Immature natural killer cell (primary cell): ENCODE data around the gene SLC25A26. TPM values are rescaled to one million over a fixed set of nuclear protein-coding genes. Genes with fewer than 3 reads are reported as not detected.

Source experiments
- DNase-seq, 3 donors: peaks; one replicate each; pipeline ENCODE4 v3.0.0; 2022; ENCODE audit warnings: mixed read lengths in 1 of 3
- H3K27ac Mint-ChIP-seq, 6 donors: one replicate each; pipeline ENCODE4 v1.8.0; 2020; ENCODE audit warnings: mixed read lengths in 6 of 6, mild to moderate bottlenecking in 5 of 6, inconsistent platforms in 4 of 6, moderate library complexity in 3 of 6
- H3K27me3 Mint-ChIP-seq, 3 donors: one replicate each; pipeline ENCODE4 v1.8.0; 2020 to 2021; ENCODE audit warnings: low read depth in 3 of 3, mild to moderate bottlenecking in 3 of 3, mixed read lengths in 3 of 3, moderate library complexity in 3 of 3, inconsistent platforms in 1 of 3
- H3K36me3 Mint-ChIP-seq, 3 donors: one replicate each; pipeline ENCODE4 v1.8.0; 2020; ENCODE audit warnings: mixed read lengths in 3 of 3, inconsistent platforms in 2 of 3, mild to moderate bottlenecking in 2 of 3
- H3K4me1 Mint-ChIP-seq, 2 donors: one replicate each; pipeline ENCODE4 v1.8.0; 2020; ENCODE audit warnings: inconsistent platforms in 2 of 2, mild to moderate bottlenecking in 2 of 2, mixed read lengths in 2 of 2, moderate library complexity in 1 of 2
- H3K4me3 Mint-ChIP-seq, 5 donors: one replicate each; pipeline ENCODE4 v1.8.0; 2020; ENCODE audit warnings: mild to moderate bottlenecking in 5 of 5, mixed read lengths in 5 of 5, inconsistent platforms in 3 of 5, moderate library complexity in 3 of 5
- H3K9me3 Mint-ChIP-seq, 6 donors: one replicate each; pipeline ENCODE4 v1.8.0; 2020; ENCODE audit warnings: mild to moderate bottlenecking in 6 of 6, mixed read lengths in 6 of 6, inconsistent platforms in 4 of 6, moderate library complexity in 3 of 6
- polyA plus RNA-seq, 3 donors: library from polyadenylated mRNA; unstranded; fragments of 300-500 nt; fragmentation: Illumina TruSeq; gene quantifications; one replicate each; pipeline ENCODE4 v1.2.3, GENCODE V29; 2021

Gene SLC25A26
- polyA plus RNA-seq, 3 donors from 2014 or later = 27.1 to 52.3 (median 43.3) TPM

DNA sequence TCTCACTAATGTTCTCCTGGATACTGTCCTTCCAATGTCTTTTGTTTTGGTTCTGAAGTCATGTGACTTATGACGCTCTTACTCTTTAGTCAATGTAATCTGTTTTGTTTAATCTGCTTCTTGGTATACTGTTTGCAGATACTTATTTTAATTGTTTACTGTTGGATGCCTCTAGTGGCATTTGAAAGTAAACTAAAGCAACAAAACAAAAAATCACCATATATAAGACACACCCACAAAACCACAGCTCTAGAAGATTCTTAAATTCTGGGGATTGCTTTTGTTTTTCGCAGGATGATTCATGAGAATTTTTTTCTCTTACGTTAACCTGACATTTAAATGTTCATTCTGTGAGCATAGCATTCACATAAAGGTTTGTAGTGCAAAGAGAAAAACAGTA, 16.8 kb downstream of the SLC25A26 start:
- H3K27me3 Mint-ChIP-seq = no peaks in the 10 kb centered on the region
- no peak overlapping the region for H3K27ac Mint-ChIP-seq
- no peaks in the 10 kb centered on the region for H3K9me3 Mint-ChIP-seq
- no peak overlapping the region for H3K4me3 Mint-ChIP-seq
- no peak for DNase-seq
- peaks cover 9 to 29% of the 10 kb centered on the region in 2 donors for H3K4me1 Mint-ChIP-seq
- peaks cover 20 to 25% (median 20%) of the 10 kb centered on the region in 3 donors for H3K36me3 Mint-ChIP-seq

DNA sequence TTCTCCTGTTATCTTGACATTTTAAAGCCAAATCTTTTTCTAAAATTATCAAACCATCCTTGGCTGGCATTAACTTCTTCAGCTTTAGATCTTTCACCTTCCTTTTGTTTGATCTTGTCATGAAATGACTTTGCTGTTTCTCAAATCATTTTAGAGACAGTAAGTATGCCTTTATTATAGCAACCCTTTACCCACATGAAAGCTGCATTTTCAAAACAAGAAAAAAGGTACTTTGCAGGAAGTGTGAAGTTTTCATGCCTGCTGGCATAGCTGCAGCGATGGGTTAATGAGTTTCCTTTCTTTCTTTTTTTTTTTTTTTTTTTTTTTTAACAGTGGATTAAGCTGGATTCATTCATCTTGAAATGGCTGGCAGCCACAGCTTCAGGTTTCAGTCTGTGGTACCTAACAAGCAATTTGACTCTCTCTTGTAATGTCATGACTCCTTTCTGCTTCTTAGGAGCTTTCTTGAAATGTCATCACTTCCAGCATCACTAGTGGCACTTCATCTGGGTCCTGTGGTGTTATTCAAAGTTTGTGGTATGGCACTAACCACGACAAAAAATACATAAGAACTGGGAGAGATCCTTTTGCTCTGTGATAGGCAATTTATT, 18.8 kb downstream of the SLC25A26 start:
- Mint-ChIP-seq H3K36me3 (peaks cover 27 to 36% (median 32%) of the 10 kb centered on the region in 3 donors), H3K4me1 (peaks cover 12 to 38% of the 10 kb centered on the region in 2 donors), H3K27me3 (no peaks in the 10 kb centered on the region), H3K27ac (peak overlapping the region in 1 of 6 donors; percentile 3), H3K4me3 (no peak overlapping the region), H3K9me3 (no peaks in the 10 kb centered on the region)
- no peak for DNase-seq

DNA sequence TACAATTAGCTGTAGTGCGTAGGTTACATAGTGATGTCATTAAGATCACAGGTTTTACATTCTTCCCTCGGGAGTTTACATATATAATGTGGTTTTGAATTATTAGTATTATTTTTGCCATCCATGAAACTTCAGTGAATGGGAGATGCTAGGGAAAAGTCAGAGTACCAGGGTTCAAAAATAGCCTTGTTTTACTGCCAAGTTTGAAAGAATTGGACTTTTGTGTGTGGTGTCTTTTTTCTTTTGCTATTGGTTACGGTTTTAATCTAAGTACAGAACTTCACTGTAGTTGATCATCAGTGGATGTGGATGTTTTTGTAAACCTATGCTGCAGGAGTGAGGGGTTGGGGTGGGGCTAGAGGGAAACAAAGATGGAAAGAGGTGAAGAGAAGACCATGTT, 20.7 kb downstream of the SLC25A26 start:
- Mint-ChIP-seq H3K27ac (peak overlapping the region in 2 of 6 donors; percentile 36 to 64), H3K9me3 (no peaks in the 10 kb centered on the region), H3K27me3 (no peaks in the 10 kb centered on the region), H3K4me3 (no peak overlapping the region), H3K36me3 (peaks cover 34 to 49% (median 36%) of the 10 kb centered on the region in 3 donors), H3K4me1 (peaks cover 12 to 38% of the 10 kb centered on the region in 2 donors)
- DNase-seq = no peak

- Mint-ChIP-seq H3K36me3 (peaks cover 29 to 46% (median 31%) of the 10 kb centered on the region in 3 donors), H3K4me1 (peaks cover 10 to 31% of the 10 kb centered on the region in 2 donors), H3K27me3 (no peaks in the 10 kb centered on the region), H3K27ac (peak overlapping the region in 1 of 6 donors; percentile 55), H3K4me3 (peak overlapping the region in 1 of 5 donors; percentile 3), H3K9me3 (no peaks in the 10 kb centered on the region)
- DNase-seq = no peak
Observed at GRCh38 chr3:66242788-66243464, 22.1 kb downstream of the SLC25A26 start.

DNA sequence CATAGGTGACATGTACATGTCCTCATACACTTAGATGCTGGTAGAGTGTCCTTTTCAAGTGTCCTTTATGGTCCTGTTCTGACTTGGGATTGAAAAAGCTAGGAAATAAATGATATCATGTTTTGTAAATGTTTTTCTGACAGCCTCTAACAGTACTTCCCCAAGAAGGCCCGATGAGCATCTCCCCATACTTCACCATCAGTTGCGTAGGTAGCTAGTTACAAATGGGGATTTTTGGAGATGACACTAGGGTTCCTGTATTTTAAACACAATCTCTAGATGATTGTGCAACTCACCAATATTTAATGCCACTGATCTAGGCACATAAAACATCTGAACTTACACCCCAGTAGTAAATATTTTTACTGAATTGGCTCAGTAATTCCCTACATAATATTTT, 27.8 kb downstream of the SLC25A26 start:
- H3K27me3 Mint-ChIP-seq = peaks cover 0 to 1% (median 0%) of the 10 kb centered on the region in 3 donors
- no peak for DNase-seq
- H3K27ac Mint-ChIP-seq = no peak overlapping the region
- H3K4me1 Mint-ChIP-seq = no peaks in the 10 kb centered on the region
- no peak overlapping the region for H3K4me3 Mint-ChIP-seq
- H3K9me3 Mint-ChIP-seq = no peaks in the 10 kb centered on the region
- H3K36me3 Mint-ChIP-seq = peaks cover 19 to 36% (median 20%) of the 10 kb centered on the region in 3 donors

DNA sequence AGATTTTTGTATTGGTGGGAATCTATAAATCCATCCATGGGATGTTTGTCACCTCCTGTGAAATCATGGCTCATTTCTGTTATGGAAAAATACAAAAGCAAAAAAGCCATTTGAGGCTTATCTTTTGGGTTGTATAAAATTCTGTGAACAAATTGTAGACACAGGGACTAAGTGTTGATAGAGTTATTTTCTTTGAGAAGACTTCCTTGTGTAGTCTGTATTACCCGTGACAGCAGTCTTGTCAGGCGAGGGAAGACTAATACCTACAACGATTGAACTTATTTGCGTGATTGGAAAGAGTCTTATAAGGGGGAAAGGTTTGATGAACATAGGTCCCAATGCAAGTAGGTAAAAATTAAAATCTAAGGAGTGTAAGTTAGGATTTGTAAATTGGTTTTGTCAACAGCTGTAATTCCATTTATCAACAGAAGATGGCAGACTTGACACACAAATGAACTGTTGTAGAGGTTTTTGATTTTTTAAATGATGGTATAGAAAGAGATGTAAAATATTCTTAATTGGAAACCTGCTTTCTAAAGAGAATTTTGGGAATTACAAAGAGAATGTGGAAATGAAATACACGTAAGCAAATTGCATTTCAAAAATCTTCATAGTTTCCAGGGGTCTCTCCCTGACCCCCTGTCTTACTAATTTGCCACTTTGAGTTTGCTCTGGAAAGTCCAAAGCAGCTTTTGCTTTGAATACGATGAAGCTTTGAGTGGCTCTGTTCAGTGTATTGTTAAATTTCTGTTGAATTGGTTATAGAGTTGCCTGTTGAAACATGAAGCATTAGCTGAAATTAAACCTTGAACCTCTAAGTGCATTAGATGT, 33.2 kb downstream of the SLC25A26 start:
- no peak overlapping the region for H3K27ac Mint-ChIP-seq
- H3K4me1 Mint-ChIP-seq = peaks cover 0 to 2% of the 10 kb centered on the region in 2 donors
- peaks cover 5 to 15% (median 8%) of the 10 kb centered on the region in 3 donors for H3K36me3 Mint-ChIP-seq
- DNase-seq = peak; percentile 22 to 45 (median 26)
- H3K4me3 Mint-ChIP-seq = no peak overlapping the region
- no peaks in the 10 kb centered on the region for H3K9me3 Mint-ChIP-seq
- peaks cover 0 to 1% (median 0%) of the 10 kb centered on the region in 3 donors for H3K27me3 Mint-ChIP-seq

GRCh38 chr3:66255865-66256264, 35.1 kb downstream of the SLC25A26 start:
- no peaks in the 10 kb centered on the region for H3K9me3 Mint-ChIP-seq
- peaks cover 0 to 11% (median 0%) of the 10 kb centered on the region in 3 donors for H3K36me3 Mint-ChIP-seq
- no peak overlapping the region for H3K4me3 Mint-ChIP-seq
- no peak for DNase-seq
- H3K4me1 Mint-ChIP-seq = peaks cover 0 to 2% of the 10 kb centered on the region in 2 donors
- H3K27me3 Mint-ChIP-seq = peaks cover 0 to 1% (median 0%) of the 10 kb centered on the region in 3 donors
- no peak overlapping the region for H3K27ac Mint-ChIP-seq

- H3K36me3 Mint-ChIP-seq = peaks cover 0 to 6% (median 0%) of the 10 kb centered on the region in 3 donors
- no peaks in the 10 kb centered on the region for H3K27me3 Mint-ChIP-seq
- H3K27ac Mint-ChIP-seq = no peak overlapping the region
- no peak overlapping the region for H3K4me3 Mint-ChIP-seq
- no peak for DNase-seq
- no peaks in the 10 kb centered on the region for H3K9me3 Mint-ChIP-seq
- peaks cover 0 to 2% of the 10 kb centered on the region in 2 donors for H3K4me1 Mint-ChIP-seq
Observed at GRCh38 chr3:66256806-66257205, 36.0 kb downstream of the SLC25A26 start.

- peaks cover 4 to 10% (median 4%) of the 10 kb centered on the region in 3 donors for H3K36me3 Mint-ChIP-seq
- DNase-seq = no peak
- peaks cover 0 to 2% of the 10 kb centered on the region in 2 donors for H3K4me1 Mint-ChIP-seq
- no peak overlapping the region for H3K4me3 Mint-ChIP-seq
- H3K27ac Mint-ChIP-seq = peak overlapping the region in 1 of 6 donors; percentile 24
- H3K9me3 Mint-ChIP-seq = no peaks in the 10 kb centered on the region
- no peaks in the 10 kb centered on the region for H3K27me3 Mint-ChIP-seq
Observed at GRCh38 chr3:66259566-66260255, 38.9 kb downstream of the SLC25A26 start.

GRCh38 chr3:66260431-66260830, 39.6 kb downstream of the SLC25A26 start:
- H3K36me3 Mint-ChIP-seq = peaks cover 4 to 12% (median 6%) of the 10 kb centered on the region in 3 donors
- H3K4me1 Mint-ChIP-seq = peaks cover 0 to 2% of the 10 kb centered on the region in 2 donors
- DNase-seq = no peak
- H3K27me3 Mint-ChIP-seq = no peaks in the 10 kb centered on the region
- H3K27ac Mint-ChIP-seq = no peak overlapping the region
- H3K9me3 Mint-ChIP-seq = no peaks in the 10 kb centered on the region
- no peak overlapping the region for H3K4me3 Mint-ChIP-seq

- no peak overlapping the region for H3K27ac Mint-ChIP-seq
- H3K9me3 Mint-ChIP-seq = no peaks in the 10 kb centered on the region
- peaks cover 7 to 15% (median 8%) of the 10 kb centered on the region in 3 donors for H3K36me3 Mint-ChIP-seq
- H3K27me3 Mint-ChIP-seq = no peaks in the 10 kb centered on the region
- DNase-seq = no peak
- no peak overlapping the region for H3K4me3 Mint-ChIP-seq
- H3K4me1 Mint-ChIP-seq = peaks cover 0 to 2% of the 10 kb centered on the region in 2 donors
Observed at GRCh38 chr3:66261355-66261754, 40.6 kb downstream of the SLC25A26 start.

DNA sequence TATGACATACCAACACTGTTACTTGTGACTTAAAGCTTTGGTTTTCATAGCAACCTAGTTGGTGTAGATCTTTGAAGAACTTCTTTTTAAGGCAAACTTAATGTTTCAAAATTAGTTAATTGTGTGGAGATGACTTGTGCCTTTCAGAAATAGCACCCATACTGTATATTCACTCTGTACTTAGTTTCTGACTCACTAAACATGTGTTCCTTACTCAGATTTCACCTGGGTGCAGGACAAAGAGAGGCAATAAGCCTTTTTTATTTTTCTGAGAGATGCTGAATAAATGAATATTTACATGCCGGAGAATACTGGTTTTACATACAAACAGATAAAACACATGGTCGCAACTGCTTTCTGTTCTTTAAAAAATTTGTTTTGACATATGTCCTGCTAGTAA, 44.8 kb downstream of the SLC25A26 start:
- no peak overlapping the region for H3K4me3 Mint-ChIP-seq
- H3K27ac Mint-ChIP-seq = no peak overlapping the region
- H3K4me1 Mint-ChIP-seq = no peaks in the 10 kb centered on the region
- DNase-seq = no peak
- H3K36me3 Mint-ChIP-seq = peaks cover 14 to 25% (median 16%) of the 10 kb centered on the region in 3 donors
- peaks cover 0 to 3% (median 0%) of the 10 kb centered on the region in 3 donors for H3K27me3 Mint-ChIP-seq
- no peaks in the 10 kb centered on the region for H3K9me3 Mint-ChIP-seq

GRCh38 chr3:66266551-66266950, 45.8 kb downstream of the SLC25A26 start:
- H3K4me3 Mint-ChIP-seq = no peak overlapping the region
- peaks cover 16 to 25% (median 16%) of the 10 kb centered on the region in 3 donors for H3K36me3 Mint-ChIP-seq
- H3K27ac Mint-ChIP-seq = no peak overlapping the region
- peaks cover 0 to 3% (median 0%) of the 10 kb centered on the region in 3 donors for H3K27me3 Mint-ChIP-seq
- DNase-seq = no peak
- no peaks in the 10 kb centered on the region for H3K9me3 Mint-ChIP-seq
- H3K4me1 Mint-ChIP-seq = no peaks in the 10 kb centered on the region
